Tibial nerve (tissue), 3 donors: ENCODE results near the gene APC2.

Source experiments
- CTCF ChIP-seq, 5 experiments: fragments of 200-600 bp in 3 of 5; fragments of 450-650 bp in 2 of 5; sonication (generic) in 3 of 5; IDR thresholded peaks; one replicate each; pipeline ENCODE4 v1.5.1; 2016 to 2019; ENCODE audit warnings: antibody characterized with exemption in 5 of 5, mild to moderate bottlenecking in 3 of 5, moderate library complexity in 2 of 5
- POLR2A ChIP-seq, 2 donors: fragments of 450-650 bp; IDR thresholded peaks; one replicate each; pipeline ENCODE4 v1.6.1; 2017; ENCODE audit warnings: antibody characterized with exemption in 2 of 2, mild to moderate bottlenecking in 2 of 2, moderate library complexity in 2 of 2

GRCh38 chr19:1451916-1452801 lies 2.2 kb downstream of the APC2 start:
- TF ChIP-seq CTCF (IDR thresholded peaks at IDR 0.05) (no peak), POLR2A (IDR thresholded peaks at IDR 0.05) (no peak)
